Measurements from ENCODE around the gene VRK1.

Gene VRK1

GRCh38 chr14:96821501-96821900, 24.3 kb downstream of the VRK1 start:
- Histone ChIP-seq H3K36me3 (replicated peaks; ENCODE audit: insufficient read depth, low read length) (no peaks in the 10 kb centered on the region), H4K20me1 (ENCODE audit: insufficient read depth, low read length) (no peaks in the 10 kb centered on the region), H3K9ac (ENCODE audit: low read length) (no peak overlapping the region), H3K27me3 (replicated peaks; ENCODE audit: insufficient read depth, low read length) (no peaks in the 10 kb centered on the region), H3K4me3 (ENCODE audit: low read length) (no peak overlapping the region), H3K9me2 (replicated peaks; ENCODE audit: insufficient read depth, low read length) (no peaks in the 10 kb centered on the region), H3K4me1 (ENCODE audit: low read length) (no peaks in the 10 kb centered on the region), H3K9me3 (replicated peaks; ENCODE audit: insufficient read depth, low read length) (no peaks in the 10 kb centered on the region), H2AFZ (ENCODE audit: low read length) (no peak overlapping the region), H3F3A (ENCODE audit: insufficient read depth, low read length) (no peaks in the 10 kb centered on the region), H3K4me2 (ENCODE audit: low read depth, low read length) (no peak overlapping the region), H3K79me2 (ENCODE audit: low read length) (peaks cover 52% of the 10 kb centered on the region), H3K27ac (ENCODE audit: low read length) (no peak overlapping the region)
- no peak for DNase-seq
- no peak for TF ChIP-seq EZH2 (optimal IDR thresholded peaks at IDR 0.05; ENCODE audit: low read depth, low read length)
- TF ChIP-seq EZH2phosphoT487 (IDR thresholded peaks at IDR 0.05; ENCODE audit: low read length) = no peak
- TF ChIP-seq, protein P1, sequence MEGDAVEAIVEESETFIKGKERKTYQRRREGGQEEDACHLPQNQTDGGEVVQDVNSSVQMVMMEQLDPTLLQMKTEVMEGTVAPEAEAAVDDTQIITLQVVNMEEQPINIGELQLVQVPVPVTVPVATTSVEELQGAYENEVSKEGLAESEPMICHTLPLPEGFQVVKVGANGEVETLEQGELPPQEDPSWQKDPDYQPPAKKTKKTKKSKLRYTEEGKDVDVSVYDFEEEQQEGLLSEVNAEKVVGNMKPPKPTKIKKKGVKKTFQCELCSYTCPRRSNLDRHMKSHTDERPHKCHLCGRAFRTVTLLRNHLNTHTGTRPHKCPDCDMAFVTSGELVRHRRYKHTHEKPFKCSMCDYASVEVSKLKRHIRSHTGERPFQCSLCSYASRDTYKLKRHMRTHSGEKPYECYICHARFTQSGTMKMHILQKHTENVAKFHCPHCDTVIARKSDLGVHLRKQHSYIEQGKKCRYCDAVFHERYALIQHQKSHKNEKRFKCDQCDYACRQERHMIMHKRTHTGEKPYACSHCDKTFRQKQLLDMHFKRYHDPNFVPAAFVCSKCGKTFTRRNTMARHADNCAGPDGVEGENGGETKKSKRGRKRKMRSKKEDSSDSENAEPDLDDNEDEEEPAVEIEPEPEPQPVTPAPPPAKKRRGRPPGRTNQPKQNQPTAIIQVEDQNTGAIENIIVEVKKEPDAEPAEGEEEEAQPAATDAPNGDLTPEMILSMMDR (IDR thresholded peaks at IDR 0.05; ENCODE audit: low read length) = no peak

DNA sequence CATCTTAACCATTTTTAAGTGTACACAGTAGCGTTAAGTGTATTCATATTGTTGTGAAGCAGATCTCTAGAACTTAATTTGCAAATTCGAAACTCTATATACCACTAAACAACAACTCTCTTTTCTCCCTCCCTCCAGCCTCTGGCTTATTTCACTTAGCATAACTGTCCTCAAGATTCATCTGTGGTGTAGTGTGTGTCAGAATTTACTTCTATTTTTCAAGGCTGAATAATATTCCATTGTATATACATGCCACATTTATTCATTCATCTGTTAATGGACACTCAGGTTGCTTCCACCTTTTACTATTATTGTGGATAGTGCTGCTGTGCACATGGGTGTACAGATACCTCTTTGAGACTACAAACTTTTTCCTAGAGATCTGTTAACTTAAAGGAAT, 26.5 kb downstream of the VRK1 start:
- Histone ChIP-seq H3K9me2 (replicated peaks; ENCODE audit: insufficient read depth, low read length) (no peaks in the 10 kb centered on the region), H3K36me3 (replicated peaks; ENCODE audit: insufficient read depth, low read length) (no peaks in the 10 kb centered on the region), H3K27me3 (replicated peaks; ENCODE audit: insufficient read depth, low read length) (no peaks in the 10 kb centered on the region), H3K9ac (ENCODE audit: low read length) (no peak overlapping the region), H2AFZ (ENCODE audit: low read length) (no peak overlapping the region), H3K4me2 (ENCODE audit: low read depth, low read length) (no peak overlapping the region), H3K9me3 (replicated peaks; ENCODE audit: insufficient read depth, low read length) (no peaks in the 10 kb centered on the region), H3K27ac (ENCODE audit: low read length) (no peak overlapping the region), H4K20me1 (ENCODE audit: insufficient read depth, low read length) (no peaks in the 10 kb centered on the region), H3K4me3 (ENCODE audit: low read length) (no peak overlapping the region), H3K4me1 (ENCODE audit: low read length) (no peaks in the 10 kb centered on the region), H3K79me2 (ENCODE audit: low read length) (peaks cover 59% of the 10 kb centered on the region), H3F3A (ENCODE audit: insufficient read depth, low read length) (no peaks in the 10 kb centered on the region)
- TF ChIP-seq EZH2phosphoT487 (IDR thresholded peaks at IDR 0.05; ENCODE audit: low read length) (no peak), EZH2 (optimal IDR thresholded peaks at IDR 0.05; ENCODE audit: low read depth, low read length) (no peak)
- TF ChIP-seq, protein P1 (IDR thresholded peaks at IDR 0.05; ENCODE audit: low read length) = no peak
- DNase-seq = no peak

DNA sequence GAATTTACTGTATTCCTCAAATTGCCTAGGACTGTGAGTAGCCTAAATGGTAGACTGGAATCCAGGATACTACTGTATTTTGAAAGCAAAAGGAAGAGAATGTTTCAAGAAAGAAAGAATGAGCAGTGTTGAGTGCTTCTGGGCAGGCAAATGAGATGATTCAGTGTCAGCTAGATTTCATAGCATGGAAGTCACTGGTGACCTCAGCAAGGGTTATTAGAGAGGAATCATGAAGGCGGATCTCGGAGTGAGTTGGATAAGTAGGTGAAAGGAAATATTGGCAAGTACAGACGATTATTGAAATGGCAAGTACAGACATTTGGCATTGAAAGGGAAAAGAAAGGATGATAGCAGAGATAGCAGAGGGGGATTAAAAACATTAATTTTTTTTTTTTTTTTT, 27.1 kb downstream of the VRK1 start:
- Histone ChIP-seq H3K4me2 (ENCODE audit: low read depth, low read length) (no peak overlapping the region), H3K79me2 (ENCODE audit: low read length) (peaks cover 55% of the 10 kb centered on the region), H3K36me3 (replicated peaks; ENCODE audit: insufficient read depth, low read length) (no peaks in the 10 kb centered on the region), H3F3A (ENCODE audit: insufficient read depth, low read length) (no peaks in the 10 kb centered on the region), H3K9me2 (replicated peaks; ENCODE audit: insufficient read depth, low read length) (no peaks in the 10 kb centered on the region), H2AFZ (ENCODE audit: low read length) (no peak overlapping the region), H3K9ac (ENCODE audit: low read length) (no peak overlapping the region), H4K20me1 (ENCODE audit: insufficient read depth, low read length) (no peaks in the 10 kb centered on the region), H3K27ac (ENCODE audit: low read length) (no peak overlapping the region), H3K4me1 (ENCODE audit: low read length) (no peaks in the 10 kb centered on the region), H3K4me3 (ENCODE audit: low read length) (no peak overlapping the region), H3K9me3 (replicated peaks; ENCODE audit: insufficient read depth, low read length) (no peaks in the 10 kb centered on the region), H3K27me3 (replicated peaks; ENCODE audit: insufficient read depth, low read length) (no peaks in the 10 kb centered on the region)
- TF ChIP-seq EZH2 (optimal IDR thresholded peaks at IDR 0.05; ENCODE audit: low read depth, low read length) = no peak
- TF ChIP-seq EZH2phosphoT487 (IDR thresholded peaks at IDR 0.05; ENCODE audit: low read length) = no peak
- TF ChIP-seq, protein P1 (IDR thresholded peaks at IDR 0.05; ENCODE audit: low read length) = no peak
- DNase-seq = no peak
